Measurements from ENCODE around the gene PALMD.

Gene PALMD, protein sequence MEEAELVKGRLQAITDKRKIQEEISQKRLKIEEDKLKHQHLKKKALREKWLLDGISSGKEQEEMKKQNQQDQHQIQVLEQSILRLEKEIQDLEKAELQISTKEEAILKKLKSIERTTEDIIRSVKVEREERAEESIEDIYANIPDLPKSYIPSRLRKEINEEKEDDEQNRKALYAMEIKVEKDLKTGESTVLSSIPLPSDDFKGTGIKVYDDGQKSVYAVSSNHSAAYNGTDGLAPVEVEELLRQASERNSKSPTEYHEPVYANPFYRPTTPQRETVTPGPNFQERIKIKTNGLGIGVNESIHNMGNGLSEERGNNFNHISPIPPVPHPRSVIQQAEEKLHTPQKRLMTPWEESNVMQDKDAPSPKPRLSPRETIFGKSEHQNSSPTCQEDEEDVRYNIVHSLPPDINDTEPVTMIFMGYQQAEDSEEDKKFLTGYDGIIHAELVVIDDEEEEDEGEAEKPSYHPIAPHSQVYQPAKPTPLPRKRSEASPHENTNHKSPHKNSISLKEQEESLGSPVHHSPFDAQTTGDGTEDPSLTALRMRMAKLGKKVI

GRCh38 chr1:99645699-99646531 lies at the start of gene PALMD:
PALMD (plus strand) TSS chr1:99646113; CDS start chr1:99646318, 205 bp downstream.
- no peak for DNase-seq (ENCODE audit: low read depth)

- no peak for DNase-seq (ENCODE audit: low read depth)
Measured at GRCh38 chr1:99598738-99599411, 47.0 kb upstream of the PALMD start.

GRCh38 chr1:99599678-99600175 lies 46.2 kb upstream of the PALMD start:
- DNase-seq (ENCODE audit: low read depth), result no peak

DNA sequence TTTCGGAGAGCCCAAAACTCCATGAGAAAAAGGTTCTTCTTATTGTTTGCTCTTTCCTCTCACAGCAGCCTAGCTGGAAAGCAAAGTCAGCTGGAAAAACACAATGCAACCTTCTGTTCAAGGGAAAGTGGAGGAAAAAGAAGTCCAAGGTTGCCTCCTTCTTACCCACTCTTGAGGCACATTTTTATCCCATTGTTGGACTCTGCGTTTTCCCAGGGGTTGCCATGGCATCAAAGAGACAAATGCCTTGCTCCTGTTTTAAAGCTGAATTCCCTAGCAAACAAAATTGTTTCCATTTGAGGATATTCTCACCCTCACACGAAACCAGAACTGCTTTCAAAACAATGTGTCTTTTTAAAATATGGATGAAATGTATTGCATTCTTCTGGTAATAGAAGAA lies 45.1 kb upstream of the PALMD start:
- no peak for DNase-seq (ENCODE audit: low read depth)

DNA sequence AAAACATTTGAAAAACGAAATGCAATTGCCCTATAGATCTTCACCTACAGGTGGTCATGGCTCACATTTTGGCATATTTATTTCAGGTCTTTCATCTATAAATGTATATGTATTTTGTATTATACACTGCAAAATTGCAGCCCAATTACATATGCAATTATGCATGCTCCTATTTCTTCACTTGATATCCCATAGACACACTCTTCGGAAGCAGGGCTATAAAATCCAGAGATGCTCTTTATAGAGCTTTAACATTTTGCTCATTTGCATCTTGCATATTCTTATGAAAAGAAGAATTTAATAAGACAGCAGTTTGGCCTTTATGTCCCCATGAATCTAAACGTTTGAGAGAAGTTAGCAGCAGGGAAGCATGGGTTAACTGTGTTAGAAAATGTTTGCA lies 44.7 kb upstream of the PALMD start:
- DNase-seq (ENCODE audit: low read depth), result no peak

- DNase-seq (ENCODE audit: low read depth), result no peak
Measured at GRCh38 chr1:99601709-99602403, 44.1 kb upstream of the PALMD start.

GRCh38 chr1:99602404-99602969 lies 43.4 kb upstream of the PALMD start:
- no peak for DNase-seq (ENCODE audit: low read depth)

DNA sequence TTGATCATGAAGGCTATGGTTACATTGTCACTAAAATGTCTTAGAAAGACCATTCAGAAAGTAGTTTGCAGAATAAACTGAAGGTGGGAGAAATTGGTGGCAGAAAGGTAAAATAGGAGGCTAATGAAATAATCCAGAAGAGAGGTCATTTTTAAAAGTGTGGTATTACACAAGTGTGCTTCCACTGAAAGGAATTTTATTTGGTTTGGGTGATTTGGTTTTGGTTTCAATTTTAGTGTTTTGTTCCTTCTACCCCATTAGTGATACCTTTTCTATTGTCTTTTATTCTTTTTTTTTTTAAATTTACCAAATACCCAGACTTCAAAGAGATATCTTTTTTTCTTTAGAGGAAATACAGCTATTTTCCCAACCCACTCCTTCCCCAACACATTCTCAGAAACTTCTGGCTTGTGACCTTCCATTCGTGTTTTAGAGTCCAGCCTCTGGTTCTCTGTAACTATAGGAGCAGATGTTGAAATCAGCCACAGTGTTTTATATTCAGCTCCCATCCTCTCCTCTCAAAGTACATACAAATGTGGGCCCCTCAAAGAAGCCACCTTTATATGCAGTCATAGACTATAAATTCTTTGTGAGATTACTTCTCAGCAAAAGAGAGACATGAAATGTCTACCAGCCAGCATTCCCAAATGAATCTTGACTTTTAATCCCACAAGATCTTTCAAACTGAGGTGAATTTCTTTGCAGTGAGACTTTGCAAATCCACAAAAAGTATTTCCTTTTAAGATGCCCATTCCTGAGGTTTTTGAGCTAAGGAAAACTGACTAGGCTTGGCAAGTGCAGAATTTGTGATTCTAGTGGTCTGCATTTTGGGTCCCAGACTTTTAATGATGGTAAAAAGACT lies 42.0 kb upstream of the PALMD start:
- no peak for DNase-seq (ENCODE audit: low read depth)

- no peak for DNase-seq (ENCODE audit: low read depth)
Measured at GRCh38 chr1:99606306-99606705, 39.6 kb upstream of the PALMD start.

DNA sequence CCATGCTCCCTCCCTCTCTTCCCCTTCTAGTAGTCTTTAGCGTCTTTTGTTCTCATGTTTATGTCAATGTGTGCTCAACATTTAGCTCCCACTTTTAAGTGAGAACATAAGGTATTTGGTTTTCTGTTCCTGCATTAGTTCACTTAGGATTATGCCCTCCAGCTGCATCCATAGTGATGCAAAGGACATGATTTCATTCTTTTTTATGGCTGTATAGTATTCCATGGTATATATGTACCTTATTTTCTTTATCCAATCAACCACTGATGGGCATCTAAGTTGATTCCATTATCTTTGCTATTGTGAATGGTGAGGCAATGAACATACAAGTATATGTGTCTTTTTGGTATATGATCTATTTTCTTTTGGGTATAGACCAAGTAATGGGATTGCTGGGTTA lies 38.3 kb upstream of the PALMD start:
- DNase-seq (ENCODE audit: low read depth), result no peak

DNA sequence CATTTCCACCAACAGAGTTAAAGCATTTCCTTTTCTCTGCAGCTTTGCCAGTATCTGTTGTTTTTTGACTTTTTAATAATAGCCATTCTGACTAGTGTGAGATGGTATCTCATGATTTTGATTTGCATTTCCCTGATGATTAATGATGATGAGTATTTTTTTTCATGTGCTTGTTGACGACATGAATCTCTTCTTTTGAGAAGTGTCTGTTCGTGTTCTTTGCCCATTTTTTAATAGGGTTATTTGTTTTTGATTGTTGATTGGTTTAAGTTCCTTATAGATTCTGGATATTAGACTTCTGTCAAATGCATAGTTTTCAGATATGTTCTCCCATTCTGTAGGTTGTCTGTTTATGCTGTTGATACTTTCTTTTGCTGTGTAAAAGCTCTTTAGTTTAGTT lies 37.9 kb upstream of the PALMD start:
- no peak for DNase-seq (ENCODE audit: low read depth)

- DNase-seq (ENCODE audit: low read depth), result no peak
Measured at GRCh38 chr1:99613716-99614115, 32.2 kb upstream of the PALMD start.

DNA sequence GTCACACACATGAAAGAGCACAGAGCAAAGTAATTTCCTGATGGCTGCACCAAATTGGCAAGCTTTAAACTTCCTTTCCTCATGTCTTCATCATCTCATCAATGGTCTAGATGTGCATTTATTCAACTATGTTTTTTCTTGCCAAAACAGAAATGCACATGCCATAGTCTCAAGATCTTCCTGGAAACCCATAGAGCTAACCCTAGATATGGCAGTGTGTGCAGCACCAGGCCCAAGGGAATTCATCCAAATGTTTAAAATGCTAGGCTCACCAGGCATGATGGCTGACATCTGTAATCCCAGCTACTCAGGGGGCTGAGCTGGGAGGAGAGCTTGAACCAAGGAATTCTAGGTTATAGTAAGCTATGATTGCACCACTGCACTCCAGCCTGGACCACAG lies 31.2 kb upstream of the PALMD start:
- DNase-seq (ENCODE audit: low read depth), result no peak

- no peak for DNase-seq (ENCODE audit: low read depth)
Measured at GRCh38 chr1:99619583-99619982, 26.3 kb upstream of the PALMD start.

DNA sequence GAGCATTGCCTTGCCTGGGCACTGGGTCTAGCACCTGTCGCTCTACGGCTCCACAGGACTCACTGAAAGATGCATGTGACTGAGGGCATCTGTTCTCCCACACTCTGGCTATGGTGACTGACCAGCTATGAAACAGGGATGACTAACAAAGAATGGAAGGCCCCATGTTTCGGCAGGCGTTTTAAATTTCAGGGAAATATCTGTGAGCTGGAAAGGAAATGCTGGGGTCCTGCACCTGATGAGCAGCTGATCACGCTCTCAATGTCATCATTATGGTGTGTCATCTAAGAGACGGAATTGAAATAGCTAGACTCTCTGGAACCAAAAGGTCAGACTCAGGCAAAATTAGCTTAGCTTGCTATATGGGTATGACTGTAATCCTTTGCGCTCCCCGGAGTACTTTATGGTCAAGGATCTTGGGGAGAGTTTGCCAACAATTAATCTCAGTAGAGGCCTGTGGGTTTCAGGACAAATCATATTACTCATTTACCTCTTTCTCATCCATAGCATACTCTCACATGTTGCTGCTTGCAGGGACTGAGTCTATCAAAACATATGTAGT lies 24.5 kb upstream of the PALMD start:
- DNase-seq (ENCODE audit: low read depth), result no peak

DNA sequence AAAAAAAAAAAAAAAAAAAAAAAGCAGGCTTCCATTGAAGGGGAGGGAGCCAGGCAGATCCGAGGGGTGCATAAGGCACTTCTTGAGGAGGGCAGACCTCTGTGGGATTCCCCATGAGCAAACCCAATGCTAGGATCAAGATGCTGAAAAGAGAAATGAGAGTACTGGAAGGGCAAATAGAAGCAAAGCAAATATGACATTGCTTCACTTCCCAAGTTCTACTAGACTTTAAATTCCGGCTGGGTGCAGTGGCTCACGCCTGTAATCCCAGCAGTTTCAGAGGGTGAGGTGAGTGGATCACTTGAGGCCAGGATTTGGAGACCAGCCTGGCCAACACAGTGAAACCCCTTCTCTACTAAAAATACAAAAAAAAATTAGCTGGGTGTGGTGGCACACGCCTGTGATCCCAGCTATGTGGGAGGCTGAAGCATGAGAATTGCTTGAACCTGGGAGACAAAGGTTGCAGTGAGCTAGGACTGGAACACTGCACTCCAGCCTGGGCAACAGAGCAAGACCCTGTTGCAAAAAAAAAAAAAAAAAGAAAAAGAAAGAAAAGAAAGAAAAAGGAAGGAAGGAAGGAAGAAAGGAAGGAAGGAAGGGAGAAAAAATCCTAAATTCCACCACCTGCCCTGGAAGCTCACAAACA lies 23.1 kb upstream of the PALMD start:
- DNase-seq (ENCODE audit: low read depth), result no peak

DNA sequence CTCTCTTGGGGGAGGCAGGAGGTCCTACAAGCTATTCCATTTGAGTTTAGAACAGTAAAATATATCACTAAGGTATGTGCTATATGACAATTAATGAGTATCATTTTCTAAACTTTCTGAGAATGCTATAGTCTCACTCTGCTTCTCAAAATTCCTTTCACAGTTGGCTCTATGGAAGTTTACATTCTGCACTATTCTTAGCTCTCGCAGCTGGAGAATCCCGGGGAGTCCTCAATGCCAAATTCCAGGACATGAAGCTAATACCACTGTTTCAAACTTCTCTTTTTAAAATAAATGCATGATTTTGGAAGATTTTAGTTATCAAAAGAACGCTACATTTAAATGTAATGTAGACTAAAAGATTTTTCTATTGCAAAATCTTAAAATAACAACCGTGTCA lies 22.4 kb upstream of the PALMD start:
- DNase-seq (ENCODE audit: low read depth), result no peak

- DNase-seq (ENCODE audit: low read depth), result no peak
Measured at GRCh38 chr1:99627615-99628014, 18.3 kb upstream of the PALMD start.

DNA sequence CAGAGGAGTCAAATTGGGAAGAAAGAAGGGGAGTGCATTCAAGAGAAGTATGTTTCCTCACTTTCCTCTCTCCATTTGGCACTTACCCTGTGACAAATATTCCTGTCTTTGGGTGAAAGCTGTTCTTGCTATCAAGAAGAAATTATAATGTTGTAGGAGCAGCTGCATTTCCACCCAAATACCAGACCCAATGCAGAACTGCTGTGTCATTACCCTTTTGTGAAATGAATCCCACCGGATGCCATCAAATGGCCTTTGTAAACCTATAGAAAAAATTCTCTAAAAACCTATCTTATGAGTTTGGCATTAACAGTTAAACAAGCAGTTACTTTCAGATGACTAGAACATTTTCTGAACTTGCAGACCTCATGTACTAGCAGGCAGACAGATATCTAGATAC lies 16.7 kb upstream of the PALMD start:
- DNase-seq (ENCODE audit: low read depth), result no peak

Measured in stimulated activated CD8-positive, alpha-beta memory T cell treated with anti-CD3 and anti-CD28 coated beads, Interleukin-7, amount 100 ng/mL, for 24 hours (primary cell).